Trophoblast cell (in vitro differentiated cells and primary cell): ENCODE results near the gene TRIM65.

Experiments
- DNase-seq, 2 donors: peaks; one replicate each; pipeline ENCODE4 v3.0.0-alpha.2; 2016
- H2AFZ ChIP-seq: 2 replicates; pipeline ENCODE4 v1.6.1; 2013; ENCODE audit warnings: low read length, moderate library complexity, mild to moderate bottlenecking; ENCODE audit not compliant: insufficient read depth, poor library complexity
- H2AK5ac ChIP-seq: 2 replicates; pipeline ENCODE4 v1.6.1; 2013; ENCODE audit warnings: mild to moderate bottlenecking, low read length
- H2BK120ac ChIP-seq: 2 replicates; pipeline ENCODE4 v1.6.1; 2013; ENCODE audit warnings: low read length, mild to moderate bottlenecking, moderate library complexity; ENCODE audit not compliant: insufficient read depth, poor library complexity
- H2BK12ac ChIP-seq: 2 replicates; pipeline ENCODE4 v1.6.1; 2013; ENCODE audit warnings: mild to moderate bottlenecking, low read length, moderate library complexity
- H2BK5ac ChIP-seq: 2 replicates; pipeline ENCODE4 v1.6.1; 2013; ENCODE audit warnings: low read length, low read depth, moderate library complexity, mild to moderate bottlenecking; ENCODE audit not compliant: poor library complexity
- H3K14ac ChIP-seq: 2 replicates; pipeline ENCODE4 v1.6.1; 2013; ENCODE audit warnings: mild to moderate bottlenecking, low read length
- H3K18ac ChIP-seq: 2 replicates; pipeline ENCODE4 v1.6.1; 2013; ENCODE audit warnings: mild to moderate bottlenecking, low read length
- H3K23ac ChIP-seq: 2 replicates; pipeline ENCODE4 v1.6.1; 2013; ENCODE audit warnings: low read length
- H3K27ac ChIP-seq: 2 replicates; pipeline ENCODE4 v1.5.1; 2013; ENCODE audit warnings: low read depth, mild to moderate bottlenecking, inconsistent platforms, low read length, moderate library complexity
- H3K27me3 ChIP-seq: 2 replicates; pipeline ENCODE4 v1.6.1; 2013; ENCODE audit warnings: inconsistent platforms, mild to moderate bottlenecking, low read length, moderate library complexity; ENCODE audit not compliant: insufficient read depth
- H3K36me3 ChIP-seq, 2 experiments: 1 replicate in 1 of 2; 2 replicates in 1 of 2; pipeline ENCODE4 v1.6.1; 2013; ENCODE audit warnings: low read length in 2 of 2, mild to moderate bottlenecking in 2 of 2, moderate library complexity in 1 of 2; ENCODE audit not compliant: insufficient read depth in 2 of 2, control insufficient read depth in 1 of 2
- H3K4ac ChIP-seq: 2 replicates; pipeline ENCODE4 v1.6.1; 2013; ENCODE audit warnings: low read depth, mild to moderate bottlenecking, low read length, moderate library complexity
- H3K4me1 ChIP-seq, 2 experiments: 1 replicate in 1 of 2; 2 replicates in 1 of 2; pipeline ENCODE4 v1.6.1; 2013; ENCODE audit warnings: low read length in 2 of 2, mild to moderate bottlenecking in 2 of 2, moderate library complexity in 1 of 2; ENCODE audit not compliant: insufficient read depth in 2 of 2, control insufficient read depth in 1 of 2
- H3K4me2 ChIP-seq: 2 replicates; pipeline ENCODE4 v1.6.1; 2013; ENCODE audit warnings: inconsistent platforms, mild to moderate bottlenecking, low read length, moderate library complexity
- H3K4me3 ChIP-seq: 2 replicates; pipeline ENCODE4 v1.5.1; 2013; ENCODE audit warnings: mild to moderate bottlenecking, low read depth, low read length, inconsistent platforms
- H3K79me1 ChIP-seq: one replicate; pipeline ENCODE4 v1.6.1; 2013; ENCODE audit warnings: low read length
- H3K79me2 ChIP-seq: 2 replicates; pipeline ENCODE4 v1.6.1; 2013; ENCODE audit warnings: low read length, mild to moderate bottlenecking; ENCODE audit not compliant: control insufficient read depth, insufficient read depth, poor library complexity
- H3K9ac ChIP-seq: 2 replicates; pipeline ENCODE4 v1.6.1; 2013; ENCODE audit warnings: mild to moderate bottlenecking, low read length
- H3K9me3 ChIP-seq: 2 replicates; pipeline ENCODE4 v1.6.1; 2013; ENCODE audit warnings: low read depth, mild to moderate bottlenecking, control low read depth, inconsistent platforms, low read length; ENCODE audit not compliant: insufficient read depth
- H4K12ac ChIP-seq: 2 replicates; pipeline ENCODE4 v1.6.1; 2013; ENCODE audit warnings: low read depth, mild to moderate bottlenecking, low read length, moderate library complexity
- H4K8ac ChIP-seq: 2 replicates; pipeline ENCODE4 v1.6.1; 2013; ENCODE audit warnings: low read depth, mild to moderate bottlenecking, low read length, moderate library complexity
- H4K91ac ChIP-seq: one replicate; pipeline ENCODE4 v1.6.1; 2013; ENCODE audit warnings: low read depth, mild to moderate bottlenecking, low read length, moderate library complexity
- WGBS: extraction: QIAGEN DNeasy Blood & Tissue Kit; methylation state at CpG from one replicate; pipeline ENCODE4 v1.1.7; 2013; ENCODE audit warnings: missing lambda C conversion rate; ENCODE audit not compliant: insufficient read length, insufficient coverage; ENCODE audit errors: extremely low coverage; 5-methylcytosine and 5-hydroxymethylcytosine counted together

Gene TRIM65

GRCh38 chr17:75893305-75894048, 3.3 kb downstream of the TRIM65 start:
- Histone ChIP-seq H3K9me3 (peaks cover 2% of the 10 kb centered on the region), H2BK120ac (no peak overlapping the region), H3K14ac (no peak overlapping the region), H3K4me3 (no peak overlapping the region), H3K79me1 (peaks cover 5% of the 10 kb centered on the region), H3K23ac (no peak overlapping the region), H3K27ac (no peak overlapping the region), H4K12ac (no peak overlapping the region), H2BK5ac (no peak overlapping the region), H3K4me1 (peaks cover 6 to 8% of the 10 kb centered on the region in 2 experiments), H4K8ac (no peak overlapping the region), H3K18ac (no peak overlapping the region), H4K91ac (no peak overlapping the region), H3K4me2 (no peak overlapping the region), H3K36me3 (peaks cover 31% of the 10 kb centered on the region in 2 experiments), H3K27me3 (no peaks in the 10 kb centered on the region), H3K9ac (no peak overlapping the region), H2AK5ac (no peak overlapping the region), H3K4ac (no peak overlapping the region), H2AFZ (no peak overlapping the region), H2BK12ac (no peak overlapping the region), H3K79me2 (peaks cover 7% of the 10 kb centered on the region)
- WGBS = no CpG with 5 or more reads among the region's 18 CpGs
- no peak for DNase-seq

GRCh38 chr17:75892556-75893224, 4.1 kb downstream of the TRIM65 start:
- Histone ChIP-seq H3K18ac (no peak overlapping the region), H2BK12ac (no peak overlapping the region), H3K4me2 (no peak overlapping the region), H3K9ac (no peak overlapping the region), H3K27me3 (no peaks in the 10 kb centered on the region), H3K23ac (no peak overlapping the region), H4K91ac (no peak overlapping the region), H3K27ac (no peak overlapping the region), H3K14ac (no peak overlapping the region), H2BK120ac (no peak overlapping the region), H4K8ac (no peak overlapping the region), H2BK5ac (no peak overlapping the region), H3K79me2 (peaks cover 7% of the 10 kb centered on the region), H3K79me1 (peaks cover 5% of the 10 kb centered on the region), H3K4me1 (peaks cover 6 to 8% of the 10 kb centered on the region in 2 experiments), H4K12ac (no peak overlapping the region), H3K4me3 (no peak overlapping the region), H3K9me3 (peaks cover 2% of the 10 kb centered on the region), H2AK5ac (no peak overlapping the region), H3K36me3 (peaks cover 24 to 25% of the 10 kb centered on the region in 2 experiments), H2AFZ (no peak overlapping the region), H3K4ac (no peak overlapping the region)
- no CpG with 5 or more reads among the region's 16 CpGs for WGBS
- DNase-seq = no peak

- Histone ChIP-seq H3K4ac (no peak overlapping the region), H2BK120ac (no peak overlapping the region), H3K4me1 (peaks cover 6 to 8% of the 10 kb centered on the region in 2 experiments), H3K23ac (no peak overlapping the region), H3K79me1 (peaks cover 5% of the 10 kb centered on the region), H2AK5ac (no peak overlapping the region), H3K9me3 (peaks cover 2% of the 10 kb centered on the region), H3K9ac (no peak overlapping the region), H3K14ac (no peak overlapping the region), H3K4me3 (no peak overlapping the region), H4K8ac (no peak overlapping the region), H2BK5ac (no peak overlapping the region), H2BK12ac (no peak overlapping the region), H3K18ac (no peak overlapping the region), H3K27ac (no peak overlapping the region), H4K12ac (no peak overlapping the region), H3K36me3 (peaks cover 21 to 25% of the 10 kb centered on the region in 2 experiments), H3K79me2 (peaks cover 7% of the 10 kb centered on the region), H4K91ac (no peak overlapping the region), H3K4me2 (no peak overlapping the region), H2AFZ (no peak overlapping the region), H3K27me3 (no peaks in the 10 kb centered on the region)
- WGBS = no CpG with 5 or more reads among the region's 32 CpGs
- DNase-seq = no peak
These were observed 4.9 kb downstream of the TRIM65 start for GRCh38 chr17:75891605-75892555.

- Histone ChIP-seq H3K79me1 (no peaks in the 10 kb centered on the region), H3K9me3 (peaks cover 2% of the 10 kb centered on the region), H4K12ac (no peak overlapping the region), H2BK5ac (no peak overlapping the region), H2AK5ac (no peak overlapping the region), H3K14ac (no peak overlapping the region), H3K4ac (no peak overlapping the region), H3K18ac (no peak overlapping the region), H3K36me3 (peaks cover 21 to 25% of the 10 kb centered on the region in 2 experiments), H2AFZ (no peak overlapping the region), H3K27ac (no peak overlapping the region), H3K4me2 (no peak overlapping the region), H2BK120ac (no peak overlapping the region), H3K4me1 (peaks cover 6 to 8% of the 10 kb centered on the region in 2 experiments), H3K9ac (no peak overlapping the region), H2BK12ac (no peak overlapping the region), H3K23ac (no peak overlapping the region), H4K91ac (no peak overlapping the region), H3K4me3 (no peak overlapping the region), H4K8ac (no peak overlapping the region), H3K27me3 (no peaks in the 10 kb centered on the region), H3K79me2 (peaks cover 3% of the 10 kb centered on the region)
- no peak for DNase-seq
- WGBS = no CpG with 5 or more reads among the region's 31 CpGs
These were observed 5.6 kb downstream of the TRIM65 start for GRCh38 chr17:75891022-75891604.
